ENCODE results near the gene HNF4A.

Gene HNF4A

GRCh38 chr20:44442298-44443070 lies 87.0 kb downstream of the HNF4A start:
- TF ChIP-seq SP1 (IDR thresholded peaks at IDR 0.05): no peak
- TF ChIP-seq ZNF384 (IDR thresholded peaks at IDR 0.05): no peak
- no peak for TF ChIP-seq FOXA1 (IDR thresholded peaks at IDR 0.05)
- TF ChIP-seq FOXM1 (IDR thresholded peaks at IDR 0.05; ENCODE audit: borderline replicate concordance): no peak
- no peak for TF ChIP-seq LEF1 (IDR thresholded peaks at IDR 0.05; ENCODE audit: borderline replicate concordance)
- TF ChIP-seq, protein P1, sequence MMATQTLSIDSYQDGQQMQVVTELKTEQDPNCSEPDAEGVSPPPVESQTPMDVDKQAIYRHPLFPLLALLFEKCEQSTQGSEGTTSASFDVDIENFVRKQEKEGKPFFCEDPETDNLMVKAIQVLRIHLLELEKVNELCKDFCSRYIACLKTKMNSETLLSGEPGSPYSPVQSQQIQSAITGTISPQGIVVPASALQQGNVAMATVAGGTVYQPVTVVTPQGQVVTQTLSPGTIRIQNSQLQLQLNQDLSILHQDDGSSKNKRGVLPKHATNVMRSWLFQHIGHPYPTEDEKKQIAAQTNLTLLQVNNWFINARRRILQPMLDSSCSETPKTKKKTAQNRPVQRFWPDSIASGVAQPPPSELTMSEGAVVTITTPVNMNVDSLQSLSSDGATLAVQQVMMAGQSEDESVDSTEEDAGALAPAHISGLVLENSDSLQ (IDR thresholded peaks at IDR 0.05): no peak
- no peak for TF ChIP-seq HDGF (IDR thresholded peaks at IDR 0.05; ENCODE audit: borderline replicate concordance)
- TF ChIP-seq SUZ12 (IDR thresholded peaks at IDR 0.05): no peak
- no peak for TF ChIP-seq TARDBP (IDR thresholded peaks at IDR 0.05)
- no peak for TF ChIP-seq CTBP1 (IDR thresholded peaks at IDR 0.05; ENCODE audit: borderline replicate concordance)
- no peak for TF ChIP-seq BHLHE40 (IDR thresholded peaks at IDR 0.05; ENCODE audit: borderline replicate concordance)
- TF ChIP-seq L3MBTL2 (conservative IDR thresholded peaks at IDR 0.05): no peak
- TF ChIP-seq ELF4 (IDR thresholded peaks at IDR 0.05): no peak
- TF ChIP-seq NFRKB (IDR thresholded peaks at IDR 0.05): no peak
- TF ChIP-seq ARNT (IDR thresholded peaks at IDR 0.05): no peak
- TF ChIP-seq FOXK2 (IDR thresholded peaks at IDR 0.05): no peak
- ChIA-PET POLR2A (no interaction called here), CTCF (no interaction called here)
- DNase-seq (ENCODE audit: extremely low spot score): no peak

DNA sequence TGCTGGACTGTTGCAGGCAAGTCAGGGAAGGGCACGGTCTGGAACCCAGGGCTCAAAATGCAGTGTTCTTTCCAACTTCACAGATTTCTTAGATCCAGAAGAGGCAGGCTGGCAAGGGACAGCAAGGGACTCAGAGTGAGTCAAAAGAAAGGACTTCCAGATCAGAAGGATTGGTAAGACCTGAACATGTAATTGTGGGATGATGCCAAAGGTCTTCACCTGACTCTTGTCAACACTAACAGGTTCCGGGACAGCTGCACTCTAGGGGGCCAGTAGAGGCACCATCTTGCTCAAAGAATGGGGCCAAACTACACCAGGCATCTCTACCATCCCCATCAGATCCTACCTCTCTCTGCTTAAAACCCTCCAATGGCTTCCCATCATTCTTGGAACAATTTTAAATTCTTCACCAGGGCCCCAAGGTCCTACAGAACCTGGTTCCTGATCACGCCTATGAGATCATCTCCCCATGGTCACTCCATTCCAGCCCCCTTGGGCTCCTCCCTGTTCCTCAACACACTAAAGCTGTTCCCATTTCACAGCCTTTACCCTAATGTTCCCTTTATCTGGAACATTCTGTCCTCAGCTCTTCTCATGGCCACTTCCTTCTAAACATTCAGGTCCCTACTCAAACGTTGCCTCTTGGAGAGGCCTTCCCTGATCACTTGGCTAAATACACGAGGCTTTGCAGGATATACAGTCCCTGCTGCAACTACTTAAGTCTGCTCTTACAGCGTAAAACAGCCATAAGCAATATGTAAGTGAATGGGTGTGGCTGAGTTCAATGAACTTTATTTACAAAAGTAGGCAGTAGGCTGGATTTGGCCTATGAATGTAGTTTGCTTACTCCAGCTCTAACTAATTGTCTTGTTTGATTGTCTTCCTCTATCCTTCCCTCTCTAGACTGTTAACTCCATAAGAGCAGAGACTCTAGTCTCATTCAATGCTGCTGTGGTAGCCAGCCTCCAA lies 90.5 kb downstream of the HNF4A start:
- ChIA-PET CTCF (no interaction called here), POLR2A (no interaction called here)
- TF ChIP-seq ZNF384 (IDR thresholded peaks at IDR 0.05) (no peak), SUZ12 (IDR thresholded peaks at IDR 0.05) (no peak), FOXM1 (IDR thresholded peaks at IDR 0.05; ENCODE audit: borderline replicate concordance) (no peak), NFRKB (IDR thresholded peaks at IDR 0.05) (no peak), BHLHE40 (IDR thresholded peaks at IDR 0.05; ENCODE audit: borderline replicate concordance) (no peak)
- TF ChIP-seq, protein P1 (IDR thresholded peaks at IDR 0.05): no peak
- DNase-seq (ENCODE audit: extremely low spot score): no peak

- ChIA-PET POLR2A (no interaction called here), CTCF (no interaction called here)
- TF ChIP-seq CTBP1 (IDR thresholded peaks at IDR 0.05; ENCODE audit: borderline replicate concordance) (no peak), SP1 (IDR thresholded peaks at IDR 0.05) (no peak), L3MBTL2 (conservative IDR thresholded peaks at IDR 0.05) (no peak), FOXA1 (IDR thresholded peaks at IDR 0.05) (no peak), BHLHE40 (IDR thresholded peaks at IDR 0.05; ENCODE audit: borderline replicate concordance) (no peak), TARDBP (IDR thresholded peaks at IDR 0.05) (no peak), LEF1 (IDR thresholded peaks at IDR 0.05; ENCODE audit: borderline replicate concordance) (no peak), ELF4 (IDR thresholded peaks at IDR 0.05) (no peak), ARNT (IDR thresholded peaks at IDR 0.05) (no peak), FOXK2 (IDR thresholded peaks at IDR 0.05) (no peak), HDGF (IDR thresholded peaks at IDR 0.05; ENCODE audit: borderline replicate concordance) (no peak), ZNF384 (IDR thresholded peaks at IDR 0.05) (no peak), FOXM1 (IDR thresholded peaks at IDR 0.05; ENCODE audit: borderline replicate concordance) (no peak), SUZ12 (IDR thresholded peaks at IDR 0.05) (no peak), NFRKB (IDR thresholded peaks at IDR 0.05) (no peak)
- TF ChIP-seq, protein P1 (IDR thresholded peaks at IDR 0.05): no peak
- no peak for DNase-seq (ENCODE audit: extremely low spot score)
Observed at GRCh38 chr20:44447827-44448419, 92.4 kb downstream of the HNF4A start.

DNA sequence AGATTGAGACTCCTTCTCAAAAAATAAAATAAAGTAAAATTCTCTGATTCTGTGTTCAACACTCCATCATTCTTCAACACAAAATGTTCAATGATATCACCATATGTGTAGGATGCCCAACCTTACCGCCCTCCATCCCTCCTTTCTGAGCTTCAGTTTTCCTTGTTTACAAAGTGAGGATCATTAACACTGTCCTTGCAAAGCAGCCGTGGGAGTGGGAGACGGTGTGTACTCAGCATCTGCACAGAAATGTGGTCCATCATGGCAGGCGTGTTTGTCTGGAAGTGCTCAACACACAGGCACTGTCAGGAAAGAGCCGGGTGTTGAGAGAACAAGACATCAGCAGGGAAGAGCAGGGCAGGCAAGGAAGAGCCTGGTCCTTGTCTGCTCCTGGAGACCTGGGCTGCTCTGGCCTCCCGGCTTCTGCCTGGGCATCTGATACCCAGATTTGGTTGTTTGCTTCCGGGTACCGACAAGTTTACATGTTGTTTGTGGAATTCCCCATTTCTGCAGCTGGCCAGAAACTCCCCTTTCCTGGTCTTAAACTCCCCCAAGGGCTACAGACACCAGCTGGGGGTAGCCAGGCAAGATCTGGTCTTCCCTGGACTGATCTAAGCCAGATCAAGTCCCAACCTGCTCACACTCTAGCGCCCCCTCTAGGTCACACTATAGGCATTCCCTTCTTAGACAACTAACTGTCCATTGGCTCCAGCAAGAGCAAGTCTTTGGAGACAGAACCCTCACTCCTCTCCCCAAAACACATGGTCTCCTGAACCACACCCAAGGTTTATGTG lies 93.5 kb downstream of the HNF4A start:
- TF ChIP-seq LEF1 (IDR thresholded peaks at IDR 0.05; ENCODE audit: borderline replicate concordance) (no peak), ELF4 (IDR thresholded peaks at IDR 0.05) (no peak)
- POLR2A ChIA-PET: no interaction called here
- CTCF ChIA-PET: interaction anchor here (0.8 to 1.2 kb wide), 2 partner anchors 24 to 64 kb away, joined by 3 to 4 read pairs; no protein-coding TSS in a partner anchor
- peak; percentile 60 for DNase-seq (ENCODE audit: extremely low spot score)

DNA sequence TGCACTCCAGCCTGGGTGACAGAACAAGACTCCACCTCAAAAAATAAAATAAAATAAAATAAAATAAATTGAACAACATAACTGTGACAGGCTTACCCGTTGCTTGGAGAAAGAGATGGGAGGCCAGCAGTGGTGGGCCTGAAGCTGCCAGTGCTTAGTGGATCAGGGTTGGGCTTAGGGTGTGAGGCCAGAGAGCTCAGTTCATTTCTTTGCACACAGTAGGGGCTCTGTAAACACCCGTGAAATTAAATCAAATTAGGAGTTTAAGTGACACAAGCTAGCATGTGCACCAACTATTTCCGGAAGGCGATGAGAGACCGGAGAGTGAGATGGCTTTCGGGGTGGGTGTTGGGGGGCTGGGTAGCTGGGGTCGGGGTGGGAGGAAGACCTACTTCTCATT lies 94.4 kb downstream of the HNF4A start:
- ChIA-PET CTCF (interaction anchor here (1.2 kb wide), 1 partner anchor 23 kb away, joined by 4 read pairs; no protein-coding TSS in a partner anchor), POLR2A (no interaction called here)
- TF ChIP-seq, protein P1 (IDR thresholded peaks at IDR 0.05): no peak
- no peak for TF ChIP-seq FOXK2 (IDR thresholded peaks at IDR 0.05)
- no peak for TF ChIP-seq CTBP1 (IDR thresholded peaks at IDR 0.05; ENCODE audit: borderline replicate concordance)
- TF ChIP-seq LEF1 (IDR thresholded peaks at IDR 0.05; ENCODE audit: borderline replicate concordance): no peak
- TF ChIP-seq BHLHE40 (IDR thresholded peaks at IDR 0.05; ENCODE audit: borderline replicate concordance): no peak
- no peak for TF ChIP-seq NFRKB (IDR thresholded peaks at IDR 0.05)
- TF ChIP-seq ARNT (IDR thresholded peaks at IDR 0.05): no peak
- no peak for TF ChIP-seq TARDBP (IDR thresholded peaks at IDR 0.05)
- no peak for TF ChIP-seq FOXM1 (IDR thresholded peaks at IDR 0.05; ENCODE audit: borderline replicate concordance)
- no peak for TF ChIP-seq ZNF384 (IDR thresholded peaks at IDR 0.05)
- TF ChIP-seq SUZ12 (IDR thresholded peaks at IDR 0.05): no peak
- no peak for TF ChIP-seq HDGF (IDR thresholded peaks at IDR 0.05; ENCODE audit: borderline replicate concordance)
- TF ChIP-seq FOXA1 (IDR thresholded peaks at IDR 0.05): no peak
- no peak for TF ChIP-seq ELF4 (IDR thresholded peaks at IDR 0.05)
- no peak for TF ChIP-seq SP1 (IDR thresholded peaks at IDR 0.05)
- TF ChIP-seq L3MBTL2 (conservative IDR thresholded peaks at IDR 0.05): no peak
- DNase-seq (ENCODE audit: extremely low spot score): no peak
